SU-DHL-6 (cell line): ENCODE results near the gene ZNF664.

Experiments used
- H2AFZ ChIP-seq: fragments of 200-600 bp; sonication (generic); 2 replicates; pipeline ENCODE4 v1.6.1; 2014; ENCODE audit warnings: low read depth, mild to moderate bottlenecking, moderate library complexity, mixed read lengths, antibody characterized with exemption, low read length; ENCODE audit not compliant: severe bottlenecking
- H3F3A ChIP-seq: fragments of 200-600 bp; shearing (Covaris generic); 2 replicates; pipeline ENCODE4 v1.6.0; 2016; ENCODE audit warnings: antibody characterized with exemption, mild to moderate bottlenecking; ENCODE audit not compliant: insufficient read depth
- H3K27ac ChIP-seq: fragments of 200-600 bp; sonication (generic); 2 replicates; pipeline ENCODE4 v1.5.1; 2016; ENCODE audit warnings: low read depth, mild to moderate bottlenecking, low read length, moderate library complexity, mixed read lengths
- H3K27me3 ChIP-seq: fragments of 200-600 bp; sonication (generic), shearing (Covaris generic); 2 replicates; pipeline ENCODE4 v1.6.0; 2014; ENCODE audit warnings: mild to moderate bottlenecking, low read length
- H3K36me3 ChIP-seq: fragments of 200-600 bp; sonication (generic); 2 replicates; pipeline ENCODE4 v1.6.1; 2014; ENCODE audit warnings: mild to moderate bottlenecking, low read length, mixed read lengths
- H3K4me2 ChIP-seq: fragments of 300-600, 200-600 bp; shearing (Covaris generic), sonication (generic); 2 replicates; pipeline ENCODE4 v1.6.0; 2014; ENCODE audit warnings: low read length, low read depth, mild to moderate bottlenecking; ENCODE audit not compliant: poor library complexity, severe bottlenecking
- H3K4me3 ChIP-seq: fragments of 200-600 bp; sonication (generic); 2 replicates; pipeline ENCODE4 v1.5.1; 2014; ENCODE audit warnings: antibody characterized with exemption, low read length, mild to moderate bottlenecking, mixed read lengths; ENCODE audit not compliant: insufficient read depth, poor library complexity, severe bottlenecking
- H3K79me2 ChIP-seq: fragments of 200-600 bp; sonication (generic); 2 replicates; pipeline ENCODE4 v1.6.1; 2014; ENCODE audit warnings: mild to moderate bottlenecking, low read length, moderate library complexity; ENCODE audit not compliant: insufficient read depth
- H3K9ac ChIP-seq: fragments of 200-600 bp; sonication (generic); 2 replicates; pipeline ENCODE4 v1.7.0; 2014; ENCODE audit warnings: mild to moderate bottlenecking, low read length
- H3K9me2 ChIP-seq: fragments of 200-600 bp; sonication (generic); replicated peaks from 2 replicates; pipeline ENCODE4 v1.6.1; 2014; ENCODE audit warnings: low read length; ENCODE audit not compliant: insufficient read depth
- H3K9me3 ChIP-seq: fragments of 200-600 bp; sonication (generic); 2 replicates; pipeline ENCODE4 v1.6.1; 2014; ENCODE audit warnings: low read length, mixed read lengths; ENCODE audit not compliant: insufficient read depth
- H4K20me1 ChIP-seq: fragments of 200-600 bp; sonication (generic); 2 replicates; pipeline ENCODE4 v1.6.1; 2014; ENCODE audit warnings: low read depth, mild to moderate bottlenecking, antibody characterized with exemption, low read length, moderate library complexity, mixed read lengths
- CTCF ChIP-seq: fragments of 200-600 bp; sonication (generic); IDR thresholded peaks from one replicate; pipeline ENCODE4 v1.5.1; 2017; ENCODE audit warnings: antibody characterized with exemption, mild to moderate bottlenecking, low read length, moderate library complexity; ENCODE audit not compliant: insufficient read depth, poor library complexity, severe bottlenecking
- EZH2phosphoT487 ChIP-seq: fragments of 200-600 bp; sonication (generic), shearing (Covaris generic); conservative IDR thresholded peaks from 2 replicates; pipeline ENCODE4 v1.6.1; 2018; ENCODE audit warnings: mild to moderate bottlenecking, antibody characterized with exemption, low read length, moderate library complexity, mixed read lengths

The ZNF664 gene

GRCh38 chr12:123937707-123938591, 35.1 kb upstream of the ZNF664 start:
- H3K9me3 ChIP-seq = no peaks in the 10 kb centered on the region
- H3F3A ChIP-seq = no peaks in the 10 kb centered on the region
- H3K27ac ChIP-seq = no peak overlapping the region
- no peaks in the 10 kb centered on the region for H3K79me2 ChIP-seq
- H3K4me3 ChIP-seq = no peak overlapping the region
- no peaks in the 10 kb centered on the region for H3K9me2 ChIP-seq
- H3K27me3 ChIP-seq = no peaks in the 10 kb centered on the region
- no peaks in the 10 kb centered on the region for H3K36me3 ChIP-seq
- no peak for TF ChIP-seq EZH2phosphoT487
- TF ChIP-seq CTCF = no peak
- no peak overlapping the region for H3K4me2 ChIP-seq
- H2AFZ ChIP-seq = no peak overlapping the region
- no peak overlapping the region for H3K9ac ChIP-seq
- no peaks in the 10 kb centered on the region for H4K20me1 ChIP-seq

DNA sequence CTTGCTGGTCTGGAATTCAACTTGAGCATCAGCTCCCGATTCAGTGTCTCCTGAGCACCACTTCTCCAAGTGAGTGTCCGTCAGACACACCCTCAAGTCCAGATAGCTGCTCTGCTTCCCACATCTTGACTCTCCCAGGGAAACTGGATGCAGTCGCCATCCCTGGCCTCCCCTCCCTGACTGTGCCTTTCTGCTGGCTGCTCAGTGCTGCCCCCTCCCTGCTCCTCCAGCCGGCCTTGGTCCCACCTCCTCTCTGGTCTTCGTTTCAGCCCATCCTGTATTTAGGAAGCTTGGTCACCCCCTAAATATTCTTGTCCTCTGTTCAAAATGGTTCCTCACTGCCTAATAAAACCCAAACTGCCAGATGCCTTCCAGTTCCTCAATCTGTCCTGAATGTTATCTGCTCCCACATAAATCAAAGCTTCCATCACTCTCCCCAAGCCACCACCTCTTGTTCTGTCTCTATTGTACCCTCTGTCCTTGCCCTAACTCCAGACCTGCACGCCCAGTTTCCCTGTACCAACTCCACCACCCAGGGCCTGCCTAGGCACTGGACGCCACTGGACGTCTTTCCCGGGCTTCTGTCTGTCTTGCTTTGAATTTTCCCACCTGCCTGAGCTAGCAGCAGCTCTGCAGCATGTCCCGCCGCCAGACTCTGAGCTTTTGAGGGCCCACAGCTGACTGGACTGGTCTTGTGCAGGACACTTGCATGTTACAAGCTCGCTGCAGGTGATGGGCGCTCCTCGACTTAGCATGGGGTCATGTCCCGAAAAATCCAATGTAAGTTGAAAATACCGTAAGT, 34.1 kb upstream of the ZNF664 start:
- H3K9me2 ChIP-seq = no peaks in the 10 kb centered on the region
- H3K79me2 ChIP-seq = no peaks in the 10 kb centered on the region
- no peaks in the 10 kb centered on the region for H3K9me3 ChIP-seq
- H3K4me3 ChIP-seq = no peak overlapping the region
- no peaks in the 10 kb centered on the region for H3K36me3 ChIP-seq
- no peak overlapping the region for H3K4me2 ChIP-seq
- H3K27ac ChIP-seq = no peak overlapping the region
- no peaks in the 10 kb centered on the region for H3K27me3 ChIP-seq
- peak; percentile 20 for TF ChIP-seq CTCF
- TF ChIP-seq EZH2phosphoT487 = no peak
- no peak overlapping the region for H2AFZ ChIP-seq
- H4K20me1 ChIP-seq = no peaks in the 10 kb centered on the region
- no peaks in the 10 kb centered on the region for H3F3A ChIP-seq
- no peak overlapping the region for H3K9ac ChIP-seq

DNA sequence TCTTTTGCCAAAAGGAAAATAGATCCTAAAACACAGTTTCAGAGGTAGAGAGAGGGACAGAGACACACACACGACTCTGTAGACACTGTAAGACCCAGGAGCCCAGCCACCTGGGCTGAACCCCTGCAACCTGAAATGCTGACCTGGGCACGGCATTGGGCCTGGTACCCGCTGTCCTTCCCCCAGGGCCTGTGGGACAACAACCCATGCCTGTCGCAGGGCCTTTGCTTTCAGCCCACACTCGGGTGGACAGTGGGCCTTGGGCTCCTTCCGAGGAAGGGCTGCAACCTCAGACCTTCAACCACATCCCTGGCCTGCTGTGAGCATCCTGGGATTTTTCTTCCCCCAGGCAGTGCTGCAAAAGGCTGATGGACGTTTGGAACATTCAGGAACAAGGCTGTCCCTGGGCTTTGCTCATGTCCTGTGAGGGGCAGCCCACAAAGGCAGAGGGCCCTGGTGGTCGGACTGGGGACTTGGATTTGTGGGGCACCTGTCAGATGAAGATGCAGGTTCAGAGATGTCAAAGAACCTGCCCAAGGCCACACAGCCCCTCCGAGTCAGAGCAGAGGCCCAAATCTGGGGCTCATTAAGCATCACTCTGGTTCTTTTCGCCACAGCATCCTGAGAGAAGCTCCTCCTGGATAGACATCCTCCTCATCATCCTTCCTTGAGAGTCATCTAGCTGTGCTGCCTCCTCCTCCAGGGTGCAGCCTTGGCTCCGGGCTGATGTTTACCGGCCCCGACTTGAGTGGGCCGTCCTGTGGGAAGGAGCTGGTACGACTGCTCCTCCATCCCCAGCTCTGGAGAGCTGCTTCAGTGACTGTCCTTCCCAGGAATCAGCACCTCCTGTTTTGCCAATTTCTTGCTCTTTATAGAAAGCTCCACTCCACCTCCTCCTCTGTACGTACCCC, 33.0 kb upstream of the ZNF664 start:
- Histone ChIP-seq H3K27ac (no peak overlapping the region), H2AFZ (no peak overlapping the region), H3K9ac (no peak overlapping the region), H4K20me1 (no peaks in the 10 kb centered on the region), H3K36me3 (no peaks in the 10 kb centered on the region), H3K79me2 (no peaks in the 10 kb centered on the region), H3K9me3 (no peaks in the 10 kb centered on the region), H3K27me3 (no peaks in the 10 kb centered on the region), H3K4me3 (no peak overlapping the region), H3F3A (no peaks in the 10 kb centered on the region), H3K4me2 (no peak overlapping the region), H3K9me2 (no peaks in the 10 kb centered on the region)
- TF ChIP-seq EZH2phosphoT487 (no peak), CTCF (no peak)
